ENCODE results near the gene PLA2G4E.
A peak's percentile ranks its signal among the peaks of the same experiment; 100 is the strongest.

Gene PLA2G4E

DNA sequence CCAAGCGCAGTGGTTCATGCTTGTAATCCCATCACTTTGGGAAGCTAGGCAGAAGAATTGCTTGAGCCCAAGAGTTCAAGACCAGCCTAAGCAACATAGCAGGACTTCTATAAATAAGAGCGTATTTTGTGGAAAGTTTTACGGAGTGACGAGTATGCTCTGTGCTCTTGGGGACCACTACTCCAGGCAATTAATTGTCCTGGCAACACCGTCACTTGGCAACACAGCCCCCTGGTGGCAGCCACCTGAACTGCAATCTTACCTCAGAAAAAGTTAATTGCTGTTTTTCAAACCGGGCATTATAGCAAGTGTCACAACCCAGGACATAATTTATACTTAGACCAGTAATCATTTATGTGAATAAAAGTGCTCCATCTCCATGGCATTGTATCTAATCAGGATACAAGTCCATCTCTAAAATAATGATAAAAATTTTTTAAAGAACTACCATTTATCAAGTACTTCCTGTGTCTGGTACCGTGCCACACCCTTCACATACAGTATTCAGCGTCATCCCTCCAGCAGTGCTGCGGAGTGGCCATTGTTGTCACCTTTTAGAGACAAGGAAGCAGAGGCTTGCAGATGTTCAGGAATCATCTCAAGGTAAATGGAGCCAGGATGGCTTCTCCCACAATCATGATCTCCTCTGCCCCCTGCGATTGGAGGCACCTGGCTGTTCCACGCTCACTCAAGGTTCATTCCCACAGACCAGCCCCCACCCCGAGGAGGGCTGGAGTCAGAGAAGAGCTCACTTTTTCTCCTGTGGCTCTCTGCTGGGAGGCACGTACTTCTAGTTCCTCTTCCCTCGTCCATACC, 39.0 kb upstream of the PLA2G4E start:
- Mint-ChIP-seq H3K9me3 (ENCODE audit: low read depth) (no peaks in the 10 kb centered on the region), H3K4me1 (ENCODE audit: low read depth) (peaks cover 9% of the 10 kb centered on the region), H3K4me3 (no peak overlapping the region), H3K27me3 (peaks cover 8% of the 10 kb centered on the region), H3K36me3 (no peaks in the 10 kb centered on the region), H3K27ac (no peak overlapping the region)

- no peak overlapping the region for H3K27ac Mint-ChIP-seq
- H3K4me1 Mint-ChIP-seq (ENCODE audit: low read depth) = peaks cover 9% of the 10 kb centered on the region
- no peak overlapping the region for H3K4me3 Mint-ChIP-seq
- H3K36me3 Mint-ChIP-seq = no peaks in the 10 kb centered on the region
- peaks cover 8% of the 10 kb centered on the region for H3K27me3 Mint-ChIP-seq
- no peaks in the 10 kb centered on the region for H3K9me3 Mint-ChIP-seq (ENCODE audit: low read depth)
Measured at GRCh38 chr15:42058791-42059190, 37.9 kb upstream of the PLA2G4E start.

- Mint-ChIP-seq H3K36me3 (no peaks in the 10 kb centered on the region), H3K27ac (no peak overlapping the region), H3K27me3 (peaks cover 6% of the 10 kb centered on the region), H3K4me1 (ENCODE audit: low read depth) (peaks cover 9% of the 10 kb centered on the region), H3K9me3 (ENCODE audit: low read depth) (no peaks in the 10 kb centered on the region), H3K4me3 (no peak overlapping the region)
Measured at GRCh38 chr15:42057799-42058646, 37.2 kb upstream of the PLA2G4E start.

GRCh38 chr15:42056934-42057798, 36.3 kb upstream of the PLA2G4E start:
- Mint-ChIP-seq H3K9me3 (ENCODE audit: low read depth) (no peaks in the 10 kb centered on the region), H3K27me3 (peaks cover 6% of the 10 kb centered on the region)

GRCh38 chr15:42053914-42054313, 33.1 kb upstream of the PLA2G4E start:
- peaks cover 6% of the 10 kb centered on the region for H3K27me3 Mint-ChIP-seq
- H3K9me3 Mint-ChIP-seq (ENCODE audit: low read depth) = no peaks in the 10 kb centered on the region
- peaks cover 7% of the 10 kb centered on the region for H3K4me1 Mint-ChIP-seq (ENCODE audit: low read depth)
- H3K36me3 Mint-ChIP-seq = no peaks in the 10 kb centered on the region
- H3K4me3 Mint-ChIP-seq = no peak overlapping the region
- H3K27ac Mint-ChIP-seq = no peak overlapping the region

More at GRCh38 chr15:42056934-42057798, 36.3 kb upstream of the PLA2G4E start:
- H3K4me3 Mint-ChIP-seq = peak overlapping the region; percentile 75
- H3K36me3 Mint-ChIP-seq = no peaks in the 10 kb centered on the region
- H3K27ac Mint-ChIP-seq = peak overlapping the region; percentile 46
- H3K4me1 Mint-ChIP-seq (ENCODE audit: low read depth) = peaks cover 9% of the 10 kb centered on the region

DNA sequence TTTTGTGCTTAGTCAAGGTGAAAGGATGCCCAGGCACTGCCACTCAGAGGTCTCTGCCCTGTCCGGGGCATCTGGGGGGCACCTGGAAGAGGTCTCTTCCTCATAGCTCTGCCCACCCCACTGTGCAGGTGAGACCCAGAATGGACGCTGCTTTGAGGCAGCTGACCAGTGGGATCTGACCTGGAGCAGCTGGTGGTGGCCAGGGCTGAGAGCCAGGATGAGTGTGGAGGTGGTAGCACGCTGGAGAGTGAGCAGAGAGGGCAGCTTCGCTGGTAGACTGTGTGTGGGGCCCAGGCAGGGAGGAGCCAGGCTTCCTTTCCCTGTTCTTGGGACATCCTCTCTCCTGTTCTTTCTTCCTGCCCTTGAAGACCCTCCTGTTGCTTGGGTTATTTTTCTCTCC, 32.2 kb upstream of the PLA2G4E start:
- Mint-ChIP-seq H3K4me3 (no peak overlapping the region), H3K36me3 (no peaks in the 10 kb centered on the region), H3K4me1 (ENCODE audit: low read depth) (peaks cover 7% of the 10 kb centered on the region), H3K27ac (no peak overlapping the region), H3K27me3 (peaks cover 6% of the 10 kb centered on the region), H3K9me3 (ENCODE audit: low read depth) (no peaks in the 10 kb centered on the region)

DNA sequence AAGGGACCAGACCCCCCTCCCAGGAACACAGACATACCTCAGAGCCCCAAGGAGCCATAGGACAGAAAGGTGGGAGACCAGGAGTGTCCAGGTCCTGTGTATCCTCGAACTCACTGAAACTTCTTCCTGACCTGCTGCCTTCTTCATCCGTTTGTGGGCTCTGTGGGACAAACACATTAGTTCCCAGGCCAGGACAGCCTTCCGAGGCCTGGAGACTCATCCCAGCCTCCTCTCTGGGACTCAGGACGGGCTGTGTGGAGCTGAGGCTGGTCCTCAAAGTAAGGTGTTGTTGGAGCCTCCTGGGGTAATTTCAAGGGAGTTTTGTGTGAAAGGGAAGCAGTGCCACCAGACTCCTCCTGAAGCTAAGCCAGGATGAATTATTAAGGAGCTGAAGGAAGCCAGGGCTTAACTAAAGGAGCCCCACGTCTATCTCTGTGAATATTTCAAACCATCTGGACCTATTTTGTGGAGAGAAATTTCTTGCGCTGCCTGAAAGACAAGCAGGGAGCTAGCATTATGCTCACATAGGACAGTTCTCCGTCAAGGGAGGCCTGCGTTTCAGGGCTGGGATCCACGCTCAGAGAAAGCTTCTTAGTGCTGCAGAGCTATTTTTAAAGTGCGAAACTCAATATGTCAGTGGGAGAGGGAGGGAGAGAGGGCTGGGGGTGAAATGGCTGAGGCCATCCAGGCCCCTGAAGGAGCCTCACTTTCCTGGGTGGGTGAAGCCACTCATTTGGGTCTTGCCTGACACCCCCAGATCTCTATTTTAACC, 29.8 kb upstream of the PLA2G4E start:
- no peaks in the 10 kb centered on the region for H3K36me3 Mint-ChIP-seq
- no peak overlapping the region for H3K27ac Mint-ChIP-seq
- no peaks in the 10 kb centered on the region for H3K4me1 Mint-ChIP-seq (ENCODE audit: low read depth)
- H3K9me3 Mint-ChIP-seq (ENCODE audit: low read depth) = no peaks in the 10 kb centered on the region
- peaks cover 2% of the 10 kb centered on the region for H3K27me3 Mint-ChIP-seq
- H3K4me3 Mint-ChIP-seq = no peak overlapping the region

DNA sequence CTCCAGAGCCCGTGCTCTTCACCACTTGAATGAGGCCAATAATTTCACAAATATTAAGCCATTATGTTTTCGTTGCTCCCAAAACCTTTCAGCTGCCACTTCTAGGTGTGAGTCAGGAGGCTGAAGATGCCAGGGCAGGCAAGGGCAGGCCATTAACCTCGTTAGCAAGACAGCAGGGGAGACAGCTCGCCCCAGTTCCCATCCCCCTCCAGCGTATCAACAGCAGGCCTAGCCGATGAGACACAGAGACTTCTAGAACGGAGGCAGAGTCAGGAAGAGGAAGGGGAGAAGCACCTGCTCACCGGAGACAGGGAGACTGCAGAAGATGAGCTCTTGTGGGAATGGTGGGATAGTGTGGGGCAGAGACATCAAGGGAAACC, 28.0 kb upstream of the PLA2G4E start:
- no peak overlapping the region for H3K4me3 Mint-ChIP-seq
- no peak overlapping the region for H3K27ac Mint-ChIP-seq
- no peaks in the 10 kb centered on the region for H3K4me1 Mint-ChIP-seq (ENCODE audit: low read depth)
- no peaks in the 10 kb centered on the region for H3K9me3 Mint-ChIP-seq (ENCODE audit: low read depth)
- H3K36me3 Mint-ChIP-seq = no peaks in the 10 kb centered on the region
- no peaks in the 10 kb centered on the region for H3K27me3 Mint-ChIP-seq

DNA sequence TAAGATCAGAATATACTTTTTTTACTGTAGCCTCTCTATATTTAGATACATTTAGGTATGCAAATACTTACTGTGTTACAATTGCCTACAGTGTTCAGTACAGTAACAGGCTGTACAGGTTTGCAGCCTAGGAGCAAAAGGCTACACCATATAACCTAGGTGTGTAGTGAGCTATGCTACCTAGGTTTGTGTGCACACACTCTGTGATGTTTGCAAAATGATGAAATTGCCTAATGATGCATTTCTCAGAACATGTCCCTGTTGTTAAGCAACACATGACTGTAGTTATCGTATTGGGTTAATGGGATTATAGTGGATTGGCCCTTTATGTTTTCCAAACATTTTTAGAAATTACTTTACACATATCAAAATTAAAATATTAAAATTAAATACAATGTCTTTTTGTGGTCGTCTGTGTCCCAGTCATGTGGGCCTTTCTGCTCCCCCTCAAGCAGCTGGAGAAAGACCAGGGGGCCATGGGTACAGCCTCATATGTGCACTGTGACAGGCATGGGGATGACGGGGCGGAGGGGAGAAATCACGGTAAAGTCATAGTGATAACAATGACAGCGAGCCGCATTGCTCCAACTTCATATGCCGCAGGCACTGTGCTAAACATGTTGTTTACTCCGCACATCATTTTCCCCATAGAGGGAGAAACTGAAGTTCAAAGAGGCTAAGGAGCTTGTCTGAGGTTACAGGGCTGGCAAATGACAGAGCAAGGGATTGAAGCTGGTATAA, 27.4 kb upstream of the PLA2G4E start:
- Mint-ChIP-seq H3K4me1 (ENCODE audit: low read depth) (no peaks in the 10 kb centered on the region), H3K4me3 (no peak overlapping the region), H3K36me3 (no peaks in the 10 kb centered on the region), H3K27me3 (no peaks in the 10 kb centered on the region), H3K9me3 (ENCODE audit: low read depth) (no peaks in the 10 kb centered on the region), H3K27ac (no peak overlapping the region)

GRCh38 chr15:42046597-42046996, 25.8 kb upstream of the PLA2G4E start:
- Mint-ChIP-seq H3K4me3 (no peak overlapping the region), H3K9me3 (ENCODE audit: low read depth) (no peaks in the 10 kb centered on the region), H3K36me3 (no peaks in the 10 kb centered on the region), H3K27me3 (no peaks in the 10 kb centered on the region), H3K27ac (no peak overlapping the region), H3K4me1 (ENCODE audit: low read depth) (no peaks in the 10 kb centered on the region)

DNA sequence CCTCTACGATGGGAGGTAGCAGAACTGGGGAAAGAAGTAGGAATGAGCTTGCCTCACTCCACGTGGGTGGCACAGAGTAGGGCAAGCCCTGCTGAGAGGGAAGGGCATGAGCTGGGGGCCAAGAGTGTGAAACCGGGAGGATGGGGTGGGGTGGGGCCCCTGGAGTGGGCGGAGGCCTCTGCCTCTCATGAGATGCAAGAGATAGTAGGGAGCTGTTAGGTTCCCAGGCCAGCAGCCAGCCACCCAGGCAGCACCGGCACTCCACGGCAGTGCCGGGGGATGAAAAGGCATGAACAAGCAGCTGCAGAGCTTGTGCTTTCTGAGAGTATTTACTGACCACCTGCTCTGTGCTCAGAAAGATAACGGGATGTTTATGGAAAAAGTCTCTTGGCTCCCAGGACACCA, 24.4 kb upstream of the PLA2G4E start:
- no peaks in the 10 kb centered on the region for H3K9me3 Mint-ChIP-seq (ENCODE audit: low read depth)
- no peak overlapping the region for H3K27ac Mint-ChIP-seq
- no peaks in the 10 kb centered on the region for H3K4me1 Mint-ChIP-seq (ENCODE audit: low read depth)
- no peak overlapping the region for H3K4me3 Mint-ChIP-seq
- H3K36me3 Mint-ChIP-seq = no peaks in the 10 kb centered on the region
- H3K27me3 Mint-ChIP-seq = no peaks in the 10 kb centered on the region

DNA sequence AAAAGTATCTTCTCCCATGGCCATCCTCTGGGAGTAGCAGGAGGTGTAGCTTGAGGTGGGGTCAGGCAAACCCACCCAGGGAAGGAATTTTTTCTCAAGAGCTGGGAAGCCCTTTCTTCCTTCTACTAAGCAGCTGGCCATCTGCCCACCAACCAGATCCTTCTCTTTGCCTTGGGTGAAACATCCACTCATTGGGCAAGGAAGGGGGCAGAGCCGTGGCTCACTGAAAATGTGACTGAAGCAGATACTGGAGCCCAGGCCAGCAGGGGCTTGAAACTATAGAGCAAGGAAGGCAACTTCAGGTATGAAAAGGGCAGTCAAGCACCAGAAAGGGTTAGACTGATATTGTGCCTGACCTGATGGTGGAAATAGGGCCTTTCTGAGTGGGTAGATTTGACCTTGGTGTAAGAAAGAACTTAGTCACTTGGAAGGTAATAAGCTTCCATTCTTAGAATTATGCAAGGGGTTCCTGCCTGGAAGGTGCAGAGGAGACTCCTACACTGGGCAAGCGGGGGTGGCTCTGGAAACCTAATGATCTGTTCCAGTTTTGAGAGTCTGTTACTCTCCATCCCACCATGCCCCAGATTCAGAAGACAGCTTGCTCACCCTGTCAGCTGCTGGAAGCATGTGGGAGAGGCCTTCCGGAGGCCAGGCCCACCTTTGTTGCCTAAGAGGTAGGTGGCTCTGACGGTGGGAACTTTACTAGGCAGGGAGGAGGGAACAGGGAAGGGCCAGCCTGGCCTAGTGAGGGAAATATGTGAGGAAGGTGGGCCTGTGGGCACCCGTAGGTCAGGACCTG, 22.0 kb upstream of the PLA2G4E start:
- Mint-ChIP-seq H3K9me3 (ENCODE audit: low read depth) (no peaks in the 10 kb centered on the region), H3K27me3 (no peaks in the 10 kb centered on the region), H3K27ac (no peak overlapping the region), H3K4me3 (no peak overlapping the region), H3K4me1 (ENCODE audit: low read depth) (no peaks in the 10 kb centered on the region), H3K36me3 (no peaks in the 10 kb centered on the region)

- Mint-ChIP-seq H3K4me1 (ENCODE audit: low read depth) (peaks cover 7% of the 10 kb centered on the region), H3K4me3 (no peak overlapping the region), H3K36me3 (no peaks in the 10 kb centered on the region), H3K27ac (no peak overlapping the region), H3K27me3 (no peaks in the 10 kb centered on the region), H3K9me3 (ENCODE audit: low read depth) (no peaks in the 10 kb centered on the region)
Measured at GRCh38 chr15:42038401-42038800, 17.6 kb upstream of the PLA2G4E start.
